NCI-H82 treated with DMSO at 0.1 percent for 48 hours (cell line): ENCODE results near the gene ZNF783.
"Not testable (repeated sequence)": the region's sequence is repeated elsewhere in the genome, so short reads cannot be mapped to it uniquely, and the experiment has no call there.

Source experiments
- DNase-seq: peaks from one replicate; lab custom pipeline; 2025; ENCODE audit not compliant: unreplicated experiment; lab: John Stamatoyannopoulos, UW

Gene ZNF783

DNA sequence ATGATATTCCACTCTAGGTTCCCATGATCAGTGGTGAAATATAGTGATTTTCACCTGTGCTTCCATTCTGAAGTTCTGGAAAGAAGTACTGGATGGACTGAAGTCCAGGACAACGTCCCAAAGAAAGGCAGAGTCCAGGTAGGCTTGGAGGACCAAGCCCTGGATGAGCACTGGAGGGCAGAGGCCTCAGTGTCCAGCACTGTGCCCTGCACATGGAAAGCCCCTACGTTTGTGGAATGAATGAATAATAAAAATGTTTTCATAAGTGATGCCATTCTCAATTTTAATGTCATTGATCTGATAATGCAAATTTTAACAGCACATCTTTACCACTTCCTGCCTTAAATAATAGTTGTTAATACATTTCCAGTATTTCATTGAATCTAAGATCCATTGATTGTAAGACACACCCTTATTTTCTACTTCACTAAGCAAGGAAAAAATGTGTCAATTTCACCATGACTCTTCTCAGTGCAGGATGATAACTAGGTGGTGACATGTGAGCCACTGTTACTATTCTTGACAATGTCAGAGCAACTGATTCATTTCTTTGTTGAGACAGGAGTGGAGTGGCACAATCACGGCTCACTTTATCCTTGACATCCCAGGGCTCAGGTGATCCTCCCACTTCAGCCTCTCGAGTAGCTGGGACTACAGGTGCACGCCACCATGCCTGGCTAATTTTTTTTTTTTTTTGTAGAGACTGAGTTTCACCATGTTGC lies 35.2 kb downstream of the ZNF783 start:
- DNase-seq: no peak

DNA sequence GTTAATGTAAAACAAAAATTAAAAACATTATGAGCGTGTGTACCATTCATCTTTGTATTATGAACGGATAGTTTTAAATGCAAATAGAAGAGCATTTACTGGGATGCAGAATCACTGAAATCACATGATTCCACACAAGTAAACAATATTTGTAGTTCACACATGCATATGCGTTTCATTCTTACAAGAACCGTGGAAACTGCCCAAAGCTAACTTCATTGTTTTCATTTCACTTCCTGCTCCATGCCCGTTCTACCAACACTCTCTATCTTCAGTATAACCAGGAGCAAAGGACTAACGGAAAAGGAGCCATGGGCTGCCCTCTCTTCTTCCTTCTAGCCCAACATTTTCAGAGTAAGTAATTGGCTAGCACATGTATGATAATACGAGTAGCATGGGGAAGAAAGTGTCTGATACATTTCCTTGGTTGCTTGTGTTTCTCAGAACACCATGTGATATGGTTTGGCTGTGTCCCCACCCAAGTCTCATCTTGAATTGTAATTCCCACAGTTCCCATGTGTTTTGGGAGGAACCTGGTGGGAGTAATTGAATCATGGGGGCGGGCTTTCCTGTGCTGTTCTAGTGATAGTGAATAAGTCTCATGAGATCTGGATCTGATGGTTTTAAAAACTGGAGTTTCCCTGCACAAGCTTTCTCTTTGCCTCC lies 38.8 kb downstream of the ZNF783 start:
- DNase-seq: no peak

DNA sequence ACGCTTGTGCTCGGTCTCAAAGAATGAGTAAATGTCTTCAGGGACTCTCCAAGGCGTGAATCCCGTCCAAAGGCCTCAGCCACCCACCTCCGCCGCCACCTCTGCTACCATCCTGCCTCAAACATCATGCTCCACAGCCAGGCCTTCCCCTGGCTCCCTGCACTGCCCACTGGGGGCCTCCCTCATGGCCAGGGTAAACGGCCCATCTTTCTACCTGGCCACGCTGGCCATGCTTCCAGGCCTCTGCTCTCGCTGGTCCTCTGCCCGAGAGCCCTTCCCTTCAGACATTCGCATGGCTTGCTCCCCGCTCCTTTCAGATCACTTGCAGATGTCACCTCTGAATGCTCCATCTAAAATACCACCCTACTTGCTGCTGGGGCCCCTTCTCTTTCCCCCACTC lies 40.2 kb downstream of the ZNF783 start:
- no peak for DNase-seq

GRCh38 chr7:149302865-149303264 lies 40.9 kb downstream of the ZNF783 start:
- no peak for DNase-seq

DNA sequence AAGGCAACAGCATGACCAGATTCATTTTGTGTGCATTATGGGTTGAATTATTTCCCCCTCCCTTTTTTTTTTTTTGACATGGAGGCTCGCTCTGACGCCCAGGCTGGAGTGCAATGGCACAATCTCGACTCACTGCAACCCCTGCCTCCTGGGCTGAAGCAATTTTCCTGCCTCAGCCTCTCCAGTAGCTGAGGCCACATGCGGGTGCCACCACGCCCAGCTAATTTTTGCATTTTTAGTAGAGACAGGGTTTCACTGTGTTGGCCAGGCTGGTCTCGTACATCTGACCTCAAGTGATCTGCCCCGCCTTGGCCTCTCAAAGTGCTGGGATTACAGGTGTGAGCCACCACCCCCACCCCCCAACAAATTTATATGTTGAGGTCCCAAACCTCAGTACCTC lies 42.0 kb downstream of the ZNF783 start:
- no peak for DNase-seq

DNA sequence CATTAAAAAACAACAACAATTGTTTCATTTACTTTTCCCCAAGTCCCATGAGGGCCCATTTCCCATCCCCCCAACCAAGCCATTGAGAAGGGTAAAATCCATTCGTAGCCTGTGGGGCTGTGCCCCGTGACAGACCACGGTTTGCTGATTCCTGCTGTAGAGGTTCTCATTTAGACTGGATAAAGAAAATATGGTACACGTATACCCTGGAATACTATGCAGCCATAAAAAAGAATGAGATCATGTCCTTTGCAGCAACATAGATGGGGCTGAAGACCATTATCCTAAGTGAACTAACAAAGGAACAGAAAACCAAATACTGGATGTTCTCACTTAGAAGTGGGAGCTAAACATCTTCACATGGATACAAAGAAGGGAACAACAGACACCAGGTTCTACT lies 44.9 kb downstream of the ZNF783 start:
- DNase-seq: no peak

DNA sequence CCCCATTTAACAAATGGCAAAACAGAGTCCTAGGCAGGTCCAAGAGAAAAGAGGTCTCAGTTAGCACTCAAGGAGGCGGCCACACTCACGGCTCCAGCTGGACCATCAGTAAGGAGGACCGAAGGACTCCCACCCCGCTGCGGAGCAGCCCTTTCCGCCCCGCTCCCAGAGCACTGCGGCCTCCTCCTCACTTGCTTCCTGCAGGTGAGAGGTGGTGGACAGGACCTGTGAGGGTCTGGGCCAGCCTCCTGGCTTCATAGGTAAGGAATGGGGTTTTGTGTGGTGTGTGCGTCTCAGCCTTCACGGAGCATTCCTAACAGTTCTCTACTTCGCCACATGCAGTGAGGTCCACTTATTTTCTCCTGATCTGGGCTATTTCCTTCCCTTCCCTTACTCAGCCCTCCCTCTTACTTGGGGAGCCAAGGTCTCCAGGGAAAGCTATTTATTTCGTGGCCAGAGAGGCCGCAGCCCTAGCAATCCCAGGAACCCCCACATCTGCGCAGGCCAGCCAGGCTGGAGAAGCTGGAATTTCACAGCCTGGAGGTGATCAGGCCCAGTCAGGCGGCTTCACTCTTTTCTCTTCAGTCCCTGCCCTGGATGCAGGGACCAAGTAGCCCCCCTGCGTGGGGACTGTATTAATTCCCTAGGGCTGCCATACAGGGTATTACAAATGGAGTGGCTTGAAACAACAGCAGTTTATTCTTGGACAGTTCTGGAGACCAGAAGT lies 45.9 kb downstream of the ZNF783 start:
- DNase-seq: no peak

GRCh38 chr7:149310113-149310836 lies 48.3 kb downstream of the ZNF783 start:
- DNase-seq: no peak

GRCh38 chr7:149310990-149311573 lies 49.1 kb downstream of the ZNF783 start:
- DNase-seq: no peak

DNA sequence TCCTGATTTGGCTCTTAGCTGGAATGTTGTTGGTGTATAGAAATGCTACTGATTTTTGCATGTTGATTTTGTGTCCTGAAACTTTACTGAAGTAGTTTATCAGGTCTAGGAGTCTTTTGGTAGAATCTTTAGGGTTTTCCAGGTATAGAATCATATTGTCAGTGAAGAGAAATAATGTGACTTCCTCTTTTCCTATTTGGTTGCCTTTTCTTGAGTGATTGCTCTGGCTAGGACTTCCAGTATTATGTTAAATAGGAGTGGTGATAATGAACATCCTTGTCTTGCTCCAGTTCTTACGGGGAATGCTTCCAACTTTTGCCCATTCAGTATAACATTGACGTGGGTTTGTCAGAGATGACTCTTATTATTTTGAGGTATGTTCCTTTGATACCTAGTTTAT lies 52.0 kb downstream of the ZNF783 start:
- no peak for DNase-seq

- no peak for DNase-seq
These were observed 54.6 kb downstream of the ZNF783 start for GRCh38 chr7:149316606-149317005.

- no peak for DNase-seq
These were observed 55.5 kb downstream of the ZNF783 start for GRCh38 chr7:149317496-149317895.

DNA sequence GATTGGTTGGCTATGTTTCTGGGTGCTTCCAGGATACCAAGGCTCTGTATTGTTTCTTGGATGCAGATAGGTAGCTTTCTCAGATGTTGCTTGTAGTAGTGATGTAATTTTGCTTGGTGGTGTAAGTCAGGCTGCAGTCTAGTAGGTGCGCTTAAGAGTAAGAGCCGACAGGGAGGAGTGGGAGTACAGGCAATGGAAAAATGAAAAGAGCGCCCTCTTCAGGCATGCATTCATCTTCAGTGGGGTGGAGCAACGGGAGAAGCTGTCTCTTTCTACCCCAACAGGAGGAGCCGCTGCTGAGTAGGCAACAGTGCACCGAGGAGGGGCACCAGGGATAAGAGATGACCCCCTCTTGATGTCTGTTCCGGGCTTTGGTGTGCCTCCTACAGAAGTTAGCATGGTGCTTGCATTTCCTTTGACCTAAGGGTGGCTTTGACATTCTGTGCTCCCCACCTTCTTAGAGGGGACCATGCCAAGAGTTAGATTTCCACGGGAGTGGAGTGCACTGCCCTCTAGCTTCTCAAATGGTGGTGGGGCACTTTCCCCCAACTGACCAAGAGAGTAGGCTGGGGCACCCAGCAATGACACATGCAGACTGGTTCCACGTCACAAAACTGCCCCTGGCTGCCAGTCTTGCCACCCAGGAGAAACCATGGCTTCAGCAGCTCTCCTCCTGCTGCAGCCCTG lies 56.1 kb downstream of the ZNF783 start:
- DNase-seq: no peak

DNA sequence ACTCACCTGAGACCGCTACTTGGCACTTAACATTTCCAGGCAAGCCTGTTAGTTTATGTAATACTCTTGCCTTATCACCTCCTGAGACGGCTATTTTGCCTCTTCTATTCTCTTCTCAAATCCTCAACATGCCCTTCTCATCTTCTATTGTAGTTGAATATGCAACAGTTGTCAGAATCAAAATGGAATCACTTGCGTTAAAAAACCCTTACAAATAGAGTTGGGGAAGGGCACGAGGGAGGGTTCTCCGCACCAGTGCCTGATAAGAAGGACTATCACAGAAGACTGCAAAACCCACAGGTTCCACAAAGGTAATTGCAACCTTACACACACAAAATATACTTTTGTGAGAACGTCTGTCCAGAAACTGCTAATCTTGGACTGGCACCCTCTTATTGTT lies 57.4 kb downstream of the ZNF783 start:
- DNase-seq: no peak

- DNase-seq: no peak
These were observed 58.5 kb downstream of the ZNF783 start for GRCh38 chr7:149320313-149321124.

GRCh38 chr7:149321125-149321905 lies 59.3 kb downstream of the ZNF783 start:
- DNase-seq: not testable (repeated sequence)

- DNase-seq: no peak
These were observed 60.1 kb downstream of the ZNF783 start for GRCh38 chr7:149321978-149322541.

DNA sequence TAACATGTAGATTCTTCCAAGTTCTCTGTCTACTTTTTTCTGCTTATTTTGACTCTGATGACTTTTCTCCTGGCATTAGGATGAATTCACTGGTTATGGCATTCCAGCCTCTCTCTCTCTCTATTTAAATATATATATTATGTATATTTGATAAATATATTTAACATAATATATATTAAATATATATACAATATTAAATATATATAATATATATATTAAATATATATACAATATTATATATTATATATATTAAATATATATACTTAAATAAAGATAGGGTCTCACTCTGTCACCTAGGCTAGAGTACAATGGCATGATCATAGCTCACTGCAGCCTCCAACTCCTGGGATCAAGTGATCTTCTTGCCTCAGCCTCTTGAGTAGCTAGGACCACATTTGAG lies 60.7 kb downstream of the ZNF783 start:
- DNase-seq: no peak

DNA sequence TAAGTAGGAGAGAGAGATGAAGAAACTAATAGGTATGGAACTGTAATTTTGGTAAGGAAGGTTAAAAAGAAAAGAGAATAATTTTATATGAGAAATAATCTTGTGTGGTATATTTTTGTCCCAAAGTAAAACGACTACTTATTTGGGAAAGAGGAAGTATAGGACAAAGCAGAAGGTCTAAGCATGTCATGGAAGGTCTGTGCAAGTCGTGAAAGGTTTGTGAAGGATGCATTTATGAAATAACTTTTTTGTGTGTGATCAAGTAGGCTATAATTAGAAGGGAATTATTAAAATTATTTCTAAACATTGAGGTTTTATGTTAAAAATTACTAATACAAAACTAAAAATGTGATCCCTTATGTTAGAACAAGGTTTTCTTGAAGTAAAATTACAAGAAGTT lies 63.3 kb downstream of the ZNF783 start:
- DNase-seq: no peak
